ENCODE results near the gene TNFRSF18.

TNFRSF18 gene

DNA sequence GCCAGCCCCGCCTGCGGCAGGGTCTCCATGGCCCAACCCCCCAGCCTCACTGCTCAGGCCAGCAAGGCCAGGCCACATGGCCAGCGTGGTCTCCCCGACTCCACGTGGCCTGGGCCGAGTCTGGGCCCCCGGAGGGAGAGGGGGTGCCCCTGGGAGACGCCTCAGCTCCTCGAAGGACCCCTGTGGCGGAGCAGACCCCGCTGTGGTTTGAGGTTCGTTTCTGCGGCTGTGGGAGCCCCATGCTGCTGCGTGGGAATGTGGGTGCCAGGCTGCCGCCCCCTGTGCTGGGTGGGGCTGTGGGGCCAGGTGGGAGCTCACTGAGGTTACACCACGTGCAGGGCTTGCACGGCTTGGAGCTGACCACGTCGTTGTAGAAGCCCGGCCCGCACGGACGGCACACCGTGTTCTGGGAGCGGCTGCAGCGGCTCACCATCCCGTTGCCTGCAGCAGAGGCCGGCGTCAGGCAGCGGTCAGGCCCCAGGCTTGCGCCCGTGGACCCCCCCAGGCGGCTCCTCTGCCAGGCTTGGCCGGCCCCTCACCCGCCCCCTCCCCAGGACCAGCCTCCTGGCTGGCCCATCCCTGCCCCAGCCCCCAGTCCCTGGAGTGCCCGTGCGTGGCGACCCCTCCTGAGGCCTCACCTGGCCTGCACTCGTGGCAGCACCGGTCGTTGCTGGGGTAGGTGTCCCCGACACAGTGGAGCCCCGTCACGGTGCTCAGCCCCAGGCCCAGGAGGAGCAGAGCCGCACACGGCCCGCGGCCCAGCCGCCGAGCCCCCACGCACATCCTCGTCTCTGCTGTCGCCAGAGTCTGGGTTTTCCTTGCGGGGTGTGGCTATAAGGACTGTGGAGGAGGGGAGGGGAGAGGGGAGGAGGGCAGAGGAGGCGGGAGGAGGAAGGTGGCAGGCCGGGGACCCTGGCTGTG, 7.2 kb upstream of the TNFRSF18 start, which contains the start of gene TNFRSF4:
TNFRSF4 (minus strand) TSS at position 809 of the 921 bp plus-strand sequence; CDS start at position 783, 26 bp downstream.
- no peak for DNase-seq (ENCODE audit: low read depth)

DNA sequence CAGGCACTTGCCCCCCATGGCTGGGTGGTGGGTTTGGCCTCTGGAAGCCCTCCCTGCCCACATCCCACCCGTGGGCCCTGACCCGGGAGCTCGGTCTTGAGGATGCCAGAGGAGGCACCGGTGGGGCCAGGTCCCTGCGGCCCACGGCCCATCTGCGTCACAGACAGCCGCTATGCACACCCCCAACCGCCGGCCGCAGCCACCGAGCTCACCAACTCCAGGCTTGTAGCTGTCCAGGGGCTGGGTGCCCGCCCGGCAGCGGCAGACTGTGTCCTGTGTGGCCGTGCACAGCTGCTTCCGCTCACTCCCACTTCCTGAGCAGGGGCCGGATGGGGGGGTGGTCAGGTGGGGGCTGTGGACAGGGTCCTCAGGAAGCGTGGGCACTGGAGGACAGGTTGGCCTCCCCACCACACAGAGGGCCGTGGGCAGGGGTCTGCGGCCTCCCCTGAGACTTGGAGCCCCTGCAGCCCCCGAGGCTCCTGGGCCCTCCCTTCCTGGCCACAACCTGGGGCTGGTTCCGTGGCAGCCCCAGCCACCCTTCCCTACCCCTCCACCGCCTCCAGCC, 6.5 kb upstream of the TNFRSF18 start:
- DNase-seq (ENCODE audit: low read depth): no peak

DNA sequence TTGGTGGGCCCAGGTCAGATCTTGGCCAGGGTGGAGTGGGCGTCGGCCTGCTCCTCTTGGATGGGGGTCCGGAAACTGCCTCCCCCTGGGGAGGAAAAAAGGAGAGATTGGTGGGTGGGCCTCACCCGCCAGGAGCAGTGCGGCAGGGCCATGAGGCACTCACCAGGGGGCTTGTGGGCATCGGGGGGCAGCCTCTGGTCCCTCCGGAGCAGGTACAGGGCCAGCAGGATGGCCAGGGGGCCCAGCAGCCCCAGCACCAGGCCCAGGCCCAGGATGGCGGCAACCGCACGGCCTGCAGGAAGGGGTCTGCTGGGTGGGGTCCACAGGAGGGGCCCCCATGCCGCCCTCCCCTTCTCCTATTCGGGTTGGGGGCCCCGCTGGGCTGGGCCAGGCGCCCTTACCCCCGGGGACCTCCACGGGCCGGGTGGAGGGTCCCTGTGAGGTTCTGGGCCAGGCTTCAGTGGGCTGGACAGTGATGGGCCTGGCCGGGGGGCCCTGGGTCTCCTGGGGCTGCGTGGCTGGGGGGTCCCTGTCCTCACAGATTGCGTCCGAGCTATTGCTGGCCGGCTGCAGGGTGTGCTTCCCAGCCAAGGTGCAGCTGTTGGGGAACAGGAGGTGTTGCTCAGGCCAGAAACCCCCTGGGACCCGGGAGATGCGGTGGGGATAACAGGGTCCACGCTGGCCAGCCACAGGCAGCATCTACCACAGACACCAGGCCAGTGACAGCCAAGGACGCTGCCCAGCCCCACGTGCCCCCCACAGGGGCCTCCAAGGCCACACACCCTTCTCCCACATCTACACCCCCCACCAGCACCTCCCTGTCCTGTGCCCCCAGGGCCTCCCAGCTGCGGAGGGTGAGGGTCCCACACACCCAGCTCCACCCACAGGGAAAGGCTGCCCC, 5.4 kb upstream of the TNFRSF18 start:
- DNase-seq (ENCODE audit: low read depth): no peak

DNA sequence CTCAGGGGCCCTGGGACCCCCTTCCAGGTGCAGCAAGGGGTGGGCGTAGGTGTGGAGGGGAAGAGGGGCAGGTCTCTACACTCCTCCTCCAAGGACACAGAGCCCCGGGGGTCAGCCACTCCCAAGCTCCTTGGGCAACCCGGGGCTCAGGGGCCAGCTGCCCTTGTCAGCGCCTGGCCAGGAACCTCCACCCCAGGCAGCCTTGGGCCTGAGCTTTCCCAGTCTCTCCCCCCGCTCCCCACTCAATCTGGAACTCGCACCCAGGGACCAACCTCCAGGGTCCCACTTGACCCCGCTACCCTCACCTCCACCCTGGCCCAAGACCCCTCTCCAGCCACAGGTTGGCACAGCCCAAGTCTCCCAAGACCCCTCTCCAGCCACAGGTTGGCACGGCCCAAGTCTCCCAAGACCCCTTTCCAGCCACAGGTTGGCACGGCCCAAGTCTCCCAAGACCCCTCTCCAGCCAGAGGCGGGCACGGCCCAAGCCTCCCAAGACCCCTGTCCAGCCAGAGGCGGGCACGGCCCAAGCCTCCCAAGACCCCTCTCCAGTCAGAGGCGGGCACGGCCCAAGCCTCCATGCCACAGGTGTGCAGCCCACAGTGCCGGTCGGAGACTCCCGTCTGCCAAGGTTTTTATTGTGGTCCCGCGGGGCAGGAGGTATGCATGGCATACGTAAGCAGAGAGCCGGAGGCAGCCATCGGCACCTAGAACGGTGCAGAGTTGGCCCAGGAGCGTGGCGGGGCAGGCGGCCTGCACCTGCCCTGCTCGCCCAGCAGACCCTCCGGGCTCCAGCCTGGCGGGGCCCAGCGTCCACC, 4.5 kb upstream of the TNFRSF18 start:
- no peak for DNase-seq (ENCODE audit: low read depth)

DNA sequence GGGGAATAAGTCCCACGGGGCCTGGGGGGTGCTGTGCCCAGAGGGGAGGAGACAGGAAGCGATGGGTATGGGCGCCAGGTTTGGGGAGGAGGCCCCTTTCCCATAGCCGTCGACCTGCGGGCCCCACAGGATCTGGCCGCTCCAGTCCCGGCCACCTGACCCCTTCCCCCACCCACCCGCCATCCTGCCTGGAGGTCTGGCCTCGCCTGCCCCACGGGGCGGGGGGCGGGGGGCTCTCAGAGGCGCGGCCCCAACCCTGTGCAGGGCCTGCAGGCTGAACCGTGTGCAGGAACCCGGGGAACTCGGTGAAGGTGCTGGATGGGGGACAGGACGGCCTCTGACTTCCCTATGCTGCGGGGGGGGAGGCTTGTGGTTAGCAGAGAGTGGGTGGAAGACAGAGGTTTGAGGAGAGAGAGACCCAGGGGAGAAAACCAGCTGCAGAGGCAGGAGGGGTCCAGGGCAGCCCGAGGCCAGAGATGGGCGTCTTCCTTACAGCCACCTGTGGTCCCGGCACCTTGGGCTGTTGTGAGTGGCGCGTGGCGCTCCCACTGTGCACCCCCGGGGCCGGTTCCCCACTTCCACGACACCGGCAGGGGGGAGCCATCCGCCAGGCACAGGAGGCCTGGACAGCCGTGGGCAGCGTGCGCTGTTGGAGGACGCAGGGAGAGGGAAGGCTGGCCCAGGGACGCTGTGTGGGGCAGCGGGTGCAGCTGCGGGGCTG, 2.5 kb upstream of the TNFRSF18 start:
- peak; percentile 21 for DNase-seq (ENCODE audit: low read depth)

DNA sequence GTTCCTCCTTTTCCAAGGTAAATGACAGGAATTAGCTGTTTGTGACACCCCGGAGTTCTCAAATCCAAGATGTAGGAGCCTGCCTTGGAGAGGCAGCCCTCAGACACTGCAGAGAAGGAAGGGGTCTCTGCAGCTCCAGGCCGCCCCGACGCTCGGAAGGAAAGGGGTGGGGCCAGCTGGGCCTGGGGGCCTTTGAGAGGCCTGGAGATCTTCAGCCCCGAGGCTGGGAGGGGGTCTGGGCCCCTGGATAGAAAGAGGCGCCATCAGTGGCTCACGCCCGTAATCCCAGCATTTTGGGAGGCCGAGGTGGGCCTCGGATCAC, 1.1 kb upstream of the TNFRSF18 start:
- DNase-seq (ENCODE audit: low read depth): no peak

DNA sequence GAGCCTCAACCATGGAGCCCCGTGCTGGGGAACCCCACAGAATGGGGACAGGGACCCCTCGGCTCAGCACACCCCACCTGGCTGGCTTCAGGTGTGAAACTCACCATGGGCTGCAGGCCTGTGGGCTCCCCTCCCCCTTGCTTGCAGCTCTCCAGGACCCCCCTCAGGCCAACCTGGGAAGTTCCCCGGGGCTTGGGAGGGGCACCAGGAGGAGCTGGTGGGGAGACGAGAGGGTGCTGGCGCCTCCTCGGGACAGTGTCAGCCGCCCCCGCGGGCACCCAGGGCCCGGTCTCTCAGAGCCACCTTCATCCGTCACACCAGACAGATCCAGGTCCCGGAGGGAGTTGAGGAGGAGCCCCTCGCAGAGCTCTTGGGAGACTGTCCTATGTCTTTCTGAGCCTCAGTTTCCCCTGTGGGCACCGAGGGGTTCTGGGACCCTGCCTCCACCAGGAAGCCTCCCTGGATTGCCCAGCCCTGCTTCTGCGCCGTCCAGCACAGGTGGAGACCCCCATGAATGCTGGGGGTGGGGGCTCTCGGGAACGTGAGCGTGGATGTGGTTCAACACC, 657 bp upstream of the TNFRSF18 start:
- no peak for DNase-seq (ENCODE audit: low read depth)

DNA sequence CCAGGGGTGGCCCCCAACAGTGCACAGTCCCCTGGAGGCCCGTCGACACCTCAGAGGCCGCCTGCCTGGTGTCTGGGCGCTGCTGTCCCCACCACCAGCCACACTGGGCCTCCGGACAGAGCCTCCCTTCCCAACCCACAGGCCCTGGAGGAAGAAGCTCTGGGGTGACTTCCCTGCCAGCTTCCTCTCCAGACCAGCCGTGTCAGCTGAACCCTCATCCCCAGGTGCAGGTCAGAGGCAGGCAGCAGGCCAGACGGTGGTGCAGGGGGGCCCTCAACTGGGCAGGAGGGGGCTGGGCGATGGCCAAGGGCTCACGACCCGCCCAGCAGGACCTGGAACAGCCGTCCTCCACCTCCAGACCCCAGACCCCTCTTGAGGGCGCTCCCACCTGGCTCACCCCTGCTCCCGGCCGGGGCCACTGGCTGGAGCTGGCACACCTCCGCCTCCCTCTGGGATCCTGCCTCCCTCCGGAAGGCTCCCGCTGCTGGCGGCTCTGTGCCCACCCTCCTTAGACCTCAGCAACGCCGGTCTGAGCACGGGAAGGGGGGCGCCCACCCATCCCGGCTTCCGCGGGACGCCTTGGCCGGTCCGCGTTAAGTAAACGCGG, 520 bp downstream of the TNFRSF18 start:
- DNase-seq (ENCODE audit: low read depth): no peak

DNA sequence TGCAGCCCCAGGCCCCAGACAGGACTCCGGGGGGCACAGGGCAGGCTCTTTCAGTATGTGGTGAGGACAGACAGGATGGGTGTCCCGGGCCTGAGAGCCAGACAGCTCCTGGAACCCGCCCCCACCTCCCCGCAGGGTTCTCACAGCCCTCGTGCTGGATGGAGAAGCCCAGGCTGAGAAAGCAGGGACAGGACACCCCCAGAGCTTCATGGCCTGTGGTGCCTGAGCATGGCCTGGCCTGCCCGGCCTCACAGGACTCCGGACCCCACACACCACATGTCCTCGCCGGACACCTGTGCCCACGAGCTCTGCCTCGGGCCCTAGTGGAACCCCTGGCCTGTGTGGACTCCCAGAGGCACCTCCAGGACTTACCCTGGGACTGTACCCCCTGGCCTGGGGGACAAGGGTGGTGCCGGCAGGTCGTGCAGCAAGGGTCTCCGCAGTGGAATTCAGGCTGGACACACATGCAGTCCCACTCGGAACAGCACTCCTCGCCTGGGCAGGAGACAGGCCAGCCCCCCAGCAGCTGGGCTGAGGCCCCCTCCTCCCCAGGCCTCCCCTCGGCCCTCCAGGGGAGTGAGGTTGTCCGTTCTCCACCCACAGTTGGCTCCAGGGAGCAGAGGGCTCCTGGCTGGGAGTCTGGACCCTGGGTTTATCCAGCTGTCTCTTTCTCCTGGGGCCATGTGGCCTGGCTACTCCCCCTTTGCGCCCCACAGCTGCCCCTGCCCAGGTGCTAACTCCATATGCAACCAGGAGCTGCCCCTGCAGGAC, 1.2 kb downstream of the TNFRSF18 start:
- DNase-seq (ENCODE audit: low read depth): no peak

DNA sequence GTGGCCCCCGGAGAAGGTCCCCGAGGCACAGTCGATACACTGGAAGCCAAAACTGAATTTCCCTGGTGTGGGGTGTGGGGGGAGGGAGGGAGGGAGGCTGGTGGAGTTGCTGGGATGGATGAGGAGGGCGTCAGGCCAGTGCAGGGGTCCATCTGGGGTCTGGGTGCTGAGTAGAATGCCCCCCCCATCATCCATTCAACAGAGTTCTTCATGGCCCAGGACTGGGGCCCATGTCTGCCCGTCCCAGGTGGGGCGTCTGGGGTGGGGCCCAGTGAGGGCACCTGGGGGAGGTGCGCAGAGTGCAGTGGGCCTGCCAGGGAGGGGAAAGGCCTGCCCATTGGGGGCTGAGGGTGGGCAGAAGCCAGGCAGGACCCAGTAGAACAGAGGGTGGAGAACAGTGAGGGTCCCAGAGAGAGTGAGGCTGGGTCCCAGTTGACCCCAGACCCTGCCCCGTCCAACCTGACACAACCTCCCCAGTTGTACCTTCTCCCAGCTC, 1.9 kb downstream of the TNFRSF18 start:
- no peak for DNase-seq (ENCODE audit: low read depth)

DNA sequence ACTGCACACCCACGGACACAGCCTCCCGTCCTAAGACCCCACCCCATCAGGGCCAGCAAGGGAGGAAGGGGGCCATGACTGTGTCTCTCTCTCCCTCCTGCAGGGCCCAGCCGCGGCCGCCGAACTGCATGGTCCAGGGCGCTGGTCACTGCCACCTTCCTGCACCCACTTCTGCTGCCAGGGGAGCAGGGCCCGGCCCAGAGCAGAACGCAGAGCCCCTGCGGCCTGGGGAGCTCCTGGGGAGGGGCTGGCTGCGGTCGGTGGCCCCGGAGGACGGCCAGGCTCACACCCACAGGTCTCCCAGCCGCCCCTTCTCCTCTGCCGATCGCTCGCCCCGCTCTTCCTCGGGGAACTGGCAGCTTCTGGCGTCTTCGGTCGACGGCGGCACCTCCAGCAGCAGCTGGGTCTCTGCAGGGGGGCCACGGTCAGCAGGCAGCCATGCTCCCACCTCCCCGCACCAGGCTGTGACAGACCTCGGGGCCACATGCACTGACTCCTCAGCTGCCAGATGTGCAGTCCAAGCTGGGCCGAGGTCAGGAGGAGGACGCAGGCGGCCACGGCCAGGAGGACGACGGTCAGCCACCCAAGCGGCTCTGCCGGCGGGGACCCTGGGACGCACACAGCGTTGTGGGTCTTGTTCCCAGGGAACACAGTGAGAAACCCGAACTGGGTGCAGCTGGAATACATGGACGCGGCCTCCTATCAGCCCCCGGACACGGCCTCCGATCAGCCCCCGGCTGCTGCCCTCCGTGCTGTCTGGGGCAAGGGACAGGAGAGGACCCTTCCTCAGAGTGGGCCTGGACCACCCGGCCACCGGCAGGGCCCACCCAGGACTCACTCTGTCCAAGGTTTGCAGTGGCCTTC, 2.6 kb downstream of the TNFRSF18 start:
- no peak for DNase-seq (ENCODE audit: low read depth)

DNA sequence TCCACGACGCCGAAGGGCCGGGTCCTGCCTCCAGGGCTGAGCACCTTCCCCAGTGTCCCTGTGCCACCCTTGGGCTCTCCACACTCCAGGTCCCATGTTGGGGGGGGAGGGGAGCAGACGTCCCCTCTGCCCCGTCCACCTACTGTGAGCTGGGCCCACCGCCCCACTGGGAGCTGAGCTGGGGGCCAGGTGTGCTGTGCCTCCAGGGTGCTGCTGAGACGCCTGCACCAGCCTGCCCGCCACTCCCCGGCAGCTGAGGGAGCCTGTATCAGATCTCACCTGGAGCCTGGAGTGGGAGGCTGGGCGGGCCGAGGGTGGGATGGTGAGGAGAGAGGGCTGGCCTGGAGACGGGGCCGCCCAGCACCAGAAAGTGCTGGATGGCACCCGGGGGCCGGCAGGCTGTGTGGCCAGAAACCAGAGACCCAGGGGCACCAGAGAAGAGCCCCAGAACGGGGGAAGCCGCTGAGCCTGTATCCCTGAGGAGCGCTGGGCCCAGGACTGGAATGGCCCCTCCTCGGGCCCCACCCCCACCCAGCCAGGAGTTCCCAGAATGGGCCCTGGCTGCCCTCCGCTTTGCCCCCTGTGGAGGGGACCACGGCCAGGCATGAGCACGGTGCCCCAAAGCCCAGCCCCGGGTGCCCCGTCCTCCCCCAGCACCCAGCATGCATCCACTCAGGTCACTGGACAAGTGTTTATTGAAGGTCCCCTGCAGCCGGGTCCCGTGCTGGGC, 3.4 kb downstream of the TNFRSF18 start:
- no peak for DNase-seq (ENCODE audit: low read depth)

DNA sequence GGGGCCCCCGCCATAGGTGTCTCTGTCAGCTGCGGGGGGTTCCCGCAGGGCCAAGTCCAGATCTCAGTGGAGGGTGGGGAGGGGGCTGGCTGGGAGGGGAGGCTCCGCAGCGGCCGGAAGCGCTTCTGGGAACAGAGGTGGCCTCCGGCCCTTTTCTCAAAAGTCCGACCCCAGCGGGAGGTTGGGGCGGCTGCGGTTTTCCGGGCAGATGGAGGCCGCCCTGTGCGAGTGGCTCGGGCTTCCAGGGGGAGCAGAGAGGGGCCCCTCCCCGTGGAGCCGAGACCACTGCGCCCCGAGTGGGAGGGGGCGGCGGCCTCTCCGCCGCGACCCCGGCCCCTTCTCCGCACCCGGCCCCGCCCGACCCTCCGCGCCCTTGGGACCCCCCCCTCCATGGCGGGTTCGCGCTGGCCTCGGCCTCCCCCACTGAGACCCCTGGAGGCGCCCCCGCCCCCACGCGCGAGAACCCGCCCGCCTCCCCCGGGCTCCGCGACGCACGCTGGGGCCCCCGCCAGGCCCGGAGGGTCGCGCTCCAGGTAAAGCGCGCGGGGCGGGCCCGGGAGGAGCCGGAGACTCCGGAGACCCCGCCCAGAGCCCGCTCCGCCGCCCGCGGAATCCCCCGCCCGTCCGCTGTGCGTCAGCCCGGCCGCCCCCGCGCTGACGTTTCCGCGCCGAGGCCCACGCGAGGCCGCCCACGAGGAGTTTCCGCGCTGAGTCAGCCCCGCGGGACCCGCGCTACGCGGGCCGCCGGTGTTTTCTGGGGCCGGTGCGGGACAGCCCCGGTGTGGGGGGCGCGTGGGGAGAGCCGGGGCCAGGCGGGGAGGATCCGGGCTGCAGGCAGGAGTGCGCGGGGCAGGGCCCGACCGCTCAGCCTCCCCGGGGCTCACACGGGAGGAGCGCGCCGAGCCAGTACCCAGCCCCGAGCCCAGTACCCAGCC, 5.2 kb downstream of the TNFRSF18 start:
- peak; percentile 64 for DNase-seq (ENCODE audit: low read depth)

DNA sequence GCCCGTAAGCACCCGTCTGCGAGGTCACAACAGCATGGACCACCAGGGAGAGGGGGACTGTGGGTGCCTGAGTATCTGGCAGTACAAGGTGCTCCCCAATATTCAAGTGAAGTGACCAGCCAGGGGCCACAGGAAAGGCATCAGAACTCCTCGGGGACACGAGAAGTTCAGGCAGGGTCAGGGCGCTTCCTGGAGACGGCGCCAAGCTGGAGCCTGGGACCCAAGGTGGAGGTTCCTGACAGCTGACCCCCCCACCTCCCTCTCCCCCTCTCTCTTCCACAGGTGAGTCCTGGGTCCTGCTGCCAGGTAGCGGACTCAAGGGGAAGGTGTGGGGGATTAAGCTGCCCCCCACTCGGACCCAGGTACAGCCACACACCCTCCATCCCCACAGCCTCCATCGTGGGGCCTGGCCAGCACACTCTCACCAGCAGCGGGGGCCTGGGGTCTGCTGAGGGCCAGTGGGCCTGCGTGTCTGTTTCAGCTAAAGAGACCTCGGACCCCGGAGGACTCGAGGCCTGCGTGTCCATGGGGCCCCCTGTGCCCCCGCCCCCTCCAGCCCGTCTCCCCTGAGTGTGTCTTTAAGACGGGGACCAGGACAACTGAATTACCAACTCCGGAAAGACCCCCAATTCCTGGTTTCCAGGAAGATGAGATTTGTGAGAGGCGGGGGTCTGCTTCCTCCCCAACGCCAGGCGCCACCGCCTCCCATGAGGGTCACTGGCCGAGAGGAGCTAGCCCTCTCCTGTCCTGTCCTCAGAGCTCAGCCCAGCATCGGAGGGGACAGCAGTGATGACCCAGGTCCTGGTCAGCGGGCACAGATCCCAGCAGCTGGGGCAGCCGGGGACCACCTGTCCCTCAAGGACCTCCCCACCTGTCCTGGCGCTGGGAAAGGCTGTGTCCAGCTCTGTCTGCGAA, 6.2 kb downstream of the TNFRSF18 start:
- no peak for DNase-seq (ENCODE audit: low read depth)
